Measurements from ENCODE around the gene UTS2. TPM values are rescaled to one million over a fixed set of nuclear protein-coding genes. Genes with fewer than 3 reads are reported as not detected.

The UTS2 gene
- total RNA-seq, 1 experiment from 2014 or later, result not detected

- ChIA-PET CTCF (interaction anchor here (1.2 kb wide), 1 partner anchor 187 kb away, joined by 3 read pairs; no protein-coding TSS in a partner anchor), POLR2A (no interaction called here)
- Mint-ChIP-seq H3K27me3 (ENCODE audit: low read depth) (no peaks in the 10 kb centered on the region), H3K4me3 (no peak overlapping the region), H3K27ac (no peak overlapping the region), H3K4me1 (peaks cover 18% of the 10 kb centered on the region), H3K9me3 (no peaks in the 10 kb centered on the region), H3K36me3 (no peaks in the 10 kb centered on the region)
- TF ChIP-seq PRRX2 (CRISPR knock-in tag; IDR thresholded peaks at IDR 0.05), result no peak
- no peak for TF ChIP-seq ATF6 (CRISPR knock-in tag; IDR thresholded peaks at IDR 0.05)
- no peak for TF ChIP-seq CDX4 (CRISPR knock-in tag; IDR thresholded peaks at IDR 0.05; ENCODE audit: borderline replicate concordance)
- no peak for TF ChIP-seq ZNF138 (CRISPR knock-in tag; conservative IDR thresholded peaks at IDR 0.05)
- no peak for TF ChIP-seq ZNF512 (CRISPR knock-in tag; IDR thresholded peaks at IDR 0.05; ENCODE audit: borderline replicate concordance)
- TF ChIP-seq ZBTB21 (CRISPR knock-in tag; IDR thresholded peaks at IDR 0.05; ENCODE audit: borderline replicate concordance), result no peak
- no peak for TF ChIP-seq PRDM15 (CRISPR knock-in tag; IDR thresholded peaks at IDR 0.05)
- TF ChIP-seq GRHL2 (CRISPR knock-in tag; IDR thresholded peaks at IDR 0.05; ENCODE audit: insufficient replicate concordance, severe bottlenecking), result no peak
- TF ChIP-seq RORB (CRISPR knock-in tag; IDR thresholded peaks at IDR 0.05), result no peak
- TF ChIP-seq ZNF121 (CRISPR knock-in tag; IDR thresholded peaks at IDR 0.05), result no peak
- no peak for TF ChIP-seq GABPB1 (CRISPR knock-in tag; IDR thresholded peaks at IDR 0.05)
- TF ChIP-seq SMAD4 (CRISPR knock-in tag; IDR thresholded peaks at IDR 0.05), result no peak
- DNase-seq (ENCODE audit: low spot score) (no peak), ATAC-seq (no peak; the same call in 1 of the 2 replicates)
Measured at GRCh38 chr1:7856345-7856744, 3.5 kb upstream of the UTS2 start.

GRCh38 chr1:7853684-7854026, 790 bp upstream of the UTS2 start:
- ChIA-PET CTCF (no interaction called here), POLR2A (no interaction called here)
- no peak overlapping the region for H3K27ac Mint-ChIP-seq
- no peaks in the 10 kb centered on the region for H3K9me3 Mint-ChIP-seq
- ATAC-seq (no peak), DNase-seq (ENCODE audit: low spot score) (no peak)
- peaks cover 18% of the 10 kb centered on the region for H3K4me1 Mint-ChIP-seq
- H3K4me3 Mint-ChIP-seq, result no peak overlapping the region
- no peaks in the 10 kb centered on the region for H3K36me3 Mint-ChIP-seq
- no peaks in the 10 kb centered on the region for H3K27me3 Mint-ChIP-seq (ENCODE audit: low read depth)
- TF ChIP-seq NFATC4 (CRISPR knock-in tag; IDR thresholded peaks at IDR 0.05), result no peak
- TF ChIP-seq ZNF317 (CRISPR knock-in tag; IDR thresholded peaks at IDR 0.05; ENCODE audit: borderline replicate concordance, low read depth), result no peak
- no peak for TF ChIP-seq FOXP4 (CRISPR knock-in tag; IDR thresholded peaks at IDR 0.05)
- no peak for TF ChIP-seq CBFB (CRISPR knock-in tag; IDR thresholded peaks at IDR 0.05; ENCODE audit: low read depth)
- TF ChIP-seq ZNF512 (CRISPR knock-in tag; IDR thresholded peaks at IDR 0.05; ENCODE audit: borderline replicate concordance), result no peak
- TF ChIP-seq ARID4B (CRISPR knock-in tag; IDR thresholded peaks at IDR 0.05; ENCODE audit: borderline replicate concordance), result no peak

Measured in WTC11 (cell line).